SK-N-SH (cell line): Measurements from ENCODE around the gene TSPAN15. TPM values are rescaled to one million over a fixed set of nuclear protein-coding genes. Genes with fewer than 3 reads are reported as not detected.

Experiments used
- CTCF ChIA-PET: fragments of 300-600, 350-600 bp; formaldehyde crosslinking; extraction: SDS; loops from one replicate; lab custom pipeline; 2021; lab: Yijun Ruan, JAX
- POLR2A ChIA-PET: fragments of 350-600 bp; sonication (Branson Sonifier 250); formaldehyde crosslinking; extraction: SDS; loops from one replicate; lab custom pipeline; 2020; ENCODE audit warnings: antibody characterized with exemption, inconsistent platforms; lab: Yijun Ruan, JAX
- DNase-seq: peaks from one replicate; pipeline ENCODE4 v3.0.0; 2012
- H2AFZ ChIP-seq: fragments of 200-600 bp; sonication (generic); 2 replicates; pipeline ENCODE4 v1.8.1; 2016; ENCODE audit warnings: antibody characterized with exemption, mild to moderate bottlenecking, low read depth
- H3F3A ChIP-seq: fragments of 200-600 bp; sonication (generic); replicated peaks from 2 replicates; pipeline ENCODE3; 2016; ENCODE audit warnings: antibody characterized with exemption, mild to moderate bottlenecking; ENCODE audit not compliant: insufficient read depth
- H3K27ac ChIP-seq, 2 experiments: fragments of 200-500 bp in 1 of 2; fragments of 200-600 bp in 1 of 2; sonication (Bioruptor generic) in 1 of 2; sonication (generic), shearing (Covaris generic) in 1 of 2; 2 replicates each; pipeline versions ENCODE4 v1.5.1 to v1.6.1; 2014 to 2016; ENCODE audit warnings: low read depth in 2 of 2, inconsistent platforms in 1 of 2, low read length in 1 of 2, mild to moderate bottlenecking in 1 of 2, mixed read lengths in 1 of 2
- H3K27me3 ChIP-seq: fragments of 200-600 bp; sonication (generic), shearing (Covaris generic); 2 replicates; pipeline ENCODE4 v1.6.1; 2016; ENCODE audit warnings: mixed run types; ENCODE audit not compliant: insufficient read depth
- H3K36me3 ChIP-seq, 2 experiments: fragments of 200-500 bp in 1 of 2; fragments of 200-600 bp in 1 of 2; sonication (Bioruptor generic) in 1 of 2; sonication (generic) in 1 of 2; replicated peaks in 1 of 2; 2 replicates each; pipeline versions ENCODE3 to v1.5.1; 2014 to 2016; ENCODE audit warnings: low read length in 1 of 2, mild to moderate bottlenecking in 1 of 2; ENCODE audit not compliant: insufficient read depth in 2 of 2, control insufficient read depth in 1 of 2
- H3K4me1 ChIP-seq, 2 experiments: fragments of 200-500 bp in 1 of 2; fragments of 200-600 bp in 1 of 2; sonication (Bioruptor generic) in 1 of 2; sonication (generic), shearing (Covaris generic) in 1 of 2; 2 replicates each; pipeline versions ENCODE4 v1.5.1 to v1.6.1; 2014 to 2016; ENCODE audit warnings: low read depth in 1 of 2, low read length in 1 of 2, mixed run types in 1 of 2; ENCODE audit not compliant: insufficient read depth in 2 of 2, control insufficient read depth in 1 of 2
- H3K4me2 ChIP-seq: fragments of 200-600 bp; sonication (generic), shearing (Covaris generic); 2 replicates; pipeline ENCODE4 v1.6.1; 2017; ENCODE audit warnings: mixed run types
- H3K4me3 ChIP-seq, 2 experiments: fragments of 200-500 bp in 1 of 2; fragments of 200-600 bp in 1 of 2; sonication (Bioruptor generic) in 1 of 2; sonication (generic), shearing (Covaris generic) in 1 of 2; 2 replicates each; pipeline versions ENCODE4 v1.5.1 to v1.8.1; 2014 to 2016; ENCODE audit warnings: low read depth in 2 of 2, inconsistent platforms in 1 of 2, low read length in 1 of 2, mild to moderate bottlenecking in 1 of 2, mixed read lengths in 1 of 2, moderate library complexity in 1 of 2
- H3K79me2 ChIP-seq: fragments of 200-600 bp; sonication (generic); 2 replicates; pipeline ENCODE4 v1.8.1; 2017; ENCODE audit warnings: mild to moderate bottlenecking; ENCODE audit not compliant: insufficient read depth
- H3K9ac ChIP-seq: fragments of 200-600 bp; sonication (generic); 2 replicates; pipeline ENCODE4 v1.6.1; 2017; ENCODE audit warnings: mixed run types
- H3K9me2 ChIP-seq: fragments of 200-600 bp; sonication (generic); 2 replicates; pipeline ENCODE4 v1.6.1; 2017; ENCODE audit warnings: mixed run types
- H3K9me3 ChIP-seq: fragments of 200-600 bp; sonication (generic); 2 replicates; pipeline ENCODE4 v1.6.1; 2017; ENCODE audit warnings: mixed run types, mild to moderate bottlenecking, moderate library complexity
- H4K20me1 ChIP-seq: fragments of 200-600 bp; sonication (generic); 2 replicates; pipeline ENCODE4 v1.6.1; 2017; ENCODE audit warnings: mild to moderate bottlenecking, mixed run types; ENCODE audit not compliant: insufficient read depth
- ELF1 ChIP-seq: IDR thresholded peaks from 2 replicates; pipeline ENCODE4 v1.4.0; 2012
- EP300 ChIP-seq, 2 experiments: IDR thresholded peaks; 2 replicates each; pipeline versions ENCODE4 v1.4.0 to v1.6.1; 2012; ENCODE audit warnings: borderline replicate concordance in 1 of 2, low read depth in 1 of 2, low read length in 1 of 2
- JUND ChIP-seq: IDR thresholded peaks from 2 replicates; pipeline ENCODE4 v1.4.0; 2012
- POLR2AphosphoS5 ChIP-seq: IDR thresholded peaks from 2 replicates; pipeline ENCODE4 v1.6.1; 2012; ENCODE audit warnings: low read depth, low read length
- RCOR1 ChIP-seq: fragments of 150-350 bp; IDR thresholded peaks from 2 replicates; pipeline ENCODE4 v1.6.1; 2017; ENCODE audit warnings: antibody characterized with exemption, low read length
- RFX5 ChIP-seq: IDR thresholded peaks from 2 replicates; pipeline ENCODE4 v1.6.1; 2012; ENCODE audit warnings: mild to moderate bottlenecking, improper control_type of control experiment, low read length
- SIN3A ChIP-seq: IDR thresholded peaks from 2 replicates; pipeline ENCODE4 v1.6.1; 2012; ENCODE audit warnings: low read depth, mild to moderate bottlenecking, low read length, moderate library complexity, borderline replicate concordance
- TCF12 ChIP-seq: IDR thresholded peaks from 2 replicates; pipeline ENCODE4 v1.4.0; 2012
- USF1 ChIP-seq: IDR thresholded peaks from 2 replicates; pipeline ENCODE4 v1.4.0; 2012; ENCODE audit warnings: low read depth, borderline replicate concordance
- ZBTB33 ChIP-seq: IDR thresholded peaks from 2 replicates; pipeline ENCODE4 v1.4.0; 2012; ENCODE audit warnings: low read depth, borderline replicate concordance
- WGBS: methylation state at CpG from one replicate; pipeline ENCODE4 v1.1.6; 2017; ENCODE audit warnings: low lambda C conversion rate; 5-methylcytosine and 5-hydroxymethylcytosine counted together
- polyA plus RNA-seq, 3 experiments: library from polyadenylated mRNA; depleted of rRNA; stranded (reverse); fragments of >200 nt; gene quantifications; 2 replicates each; pipeline ENCODE4 v1.2.3, GENCODE V29; 2012
- TF ChIP-seq, protein P1 (sequence below): fragments of 150-350 bp; IDR thresholded peaks from 2 replicates; pipeline ENCODE4 v1.6.1; 2017; ENCODE audit warnings: antibody characterized with exemption, low read length, low read depth, borderline replicate concordance
- TF ChIP-seq, protein P2 (sequence below): fragments of 150-350 bp; IDR thresholded peaks from 2 replicates; pipeline ENCODE4 v1.6.1; 2016; ENCODE audit warnings: mild to moderate bottlenecking, low read depth, low read length
- TF ChIP-seq, protein P3 (sequence below): fragments of 200-600 bp; sonication (generic); IDR thresholded peaks from 2 replicates; pipeline ENCODE4 v1.6.1; 2017; ENCODE audit warnings: antibody characterized with exemption, mild to moderate bottlenecking, moderate library complexity

The TSPAN15 gene
- polyA plus RNA-seq, 1 of the 3 experiments (the other 2 are of a cell fraction): 8.5 TPM

- peaks cover 0 to 1% of the 10 kb centered on the region in 2 experiments; a peak in 2 of 4 replicates for H3K4me1 ChIP-seq
- H3K27ac ChIP-seq: no peak overlapping the region
- H3K4me3 ChIP-seq: no peak overlapping the region
- no peaks in the 10 kb centered on the region for H3K27me3 ChIP-seq
- H2AFZ ChIP-seq: no peak overlapping the region
- H3K36me3 ChIP-seq: no peaks in the 10 kb centered on the region
- H3K4me2 ChIP-seq: no peak overlapping the region
- H3K9me3 ChIP-seq: no peaks in the 10 kb centered on the region
- no peak for DNase-seq
- H3K9me2 ChIP-seq: no peaks in the 10 kb centered on the region
- H3K79me2 ChIP-seq: no peaks in the 10 kb centered on the region
- 100% methylated on average over 2 of the region's 4 CpGs for WGBS
- ChIA-PET POLR2A (no interaction called here), CTCF (interaction anchor here (0.9 to 1.9 kb wide), 4 partner anchors 12 to 136 kb away, joined by 3 to 7 read pairs (median 4); no protein-coding TSS in a partner anchor)
- no peak for TF ChIP-seq ELF1
- no peak for TF ChIP-seq SIN3A
- TF ChIP-seq USF1: no peak
- TF ChIP-seq, protein P1, sequence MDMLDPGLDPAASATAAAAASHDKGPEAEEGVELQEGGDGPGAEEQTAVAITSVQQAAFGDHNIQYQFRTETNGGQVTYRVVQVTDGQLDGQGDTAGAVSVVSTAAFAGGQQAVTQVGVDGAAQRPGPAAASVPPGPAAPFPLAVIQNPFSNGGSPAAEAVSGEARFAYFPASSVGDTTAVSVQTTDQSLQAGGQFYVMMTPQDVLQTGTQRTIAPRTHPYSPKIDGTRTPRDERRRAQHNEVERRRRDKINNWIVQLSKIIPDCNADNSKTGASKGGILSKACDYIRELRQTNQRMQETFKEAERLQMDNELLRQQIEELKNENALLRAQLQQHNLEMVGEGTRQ: no peak
- TF ChIP-seq TCF12: no peak
- TF ChIP-seq RCOR1: no peak
- no peak for TF ChIP-seq JUND
- no peak for TF ChIP-seq ZBTB33
- no peak for TF ChIP-seq RFX5
- no peak for TF ChIP-seq EP300 (IDR thresholded peaks at IDR 0.05; ENCODE audit: borderline replicate concordance in 1 of 2, low read depth in 1 of 2, low read length in 1 of 2)
- TF ChIP-seq, protein P2, sequence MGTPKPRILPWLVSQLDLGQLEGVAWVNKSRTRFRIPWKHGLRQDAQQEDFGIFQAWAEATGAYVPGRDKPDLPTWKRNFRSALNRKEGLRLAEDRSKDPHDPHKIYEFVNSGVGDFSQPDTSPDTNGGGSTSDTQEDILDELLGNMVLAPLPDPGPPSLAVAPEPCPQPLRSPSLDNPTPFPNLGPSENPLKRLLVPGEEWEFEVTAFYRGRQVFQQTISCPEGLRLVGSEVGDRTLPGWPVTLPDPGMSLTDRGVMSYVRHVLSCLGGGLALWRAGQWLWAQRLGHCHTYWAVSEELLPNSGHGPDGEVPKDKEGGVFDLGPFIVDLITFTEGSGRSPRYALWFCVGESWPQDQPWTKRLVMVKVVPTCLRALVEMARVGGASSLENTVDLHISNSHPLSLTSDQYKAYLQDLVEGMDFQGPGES: no peak
- no peak for TF ChIP-seq POLR2AphosphoS5
- TF ChIP-seq, protein P3, sequence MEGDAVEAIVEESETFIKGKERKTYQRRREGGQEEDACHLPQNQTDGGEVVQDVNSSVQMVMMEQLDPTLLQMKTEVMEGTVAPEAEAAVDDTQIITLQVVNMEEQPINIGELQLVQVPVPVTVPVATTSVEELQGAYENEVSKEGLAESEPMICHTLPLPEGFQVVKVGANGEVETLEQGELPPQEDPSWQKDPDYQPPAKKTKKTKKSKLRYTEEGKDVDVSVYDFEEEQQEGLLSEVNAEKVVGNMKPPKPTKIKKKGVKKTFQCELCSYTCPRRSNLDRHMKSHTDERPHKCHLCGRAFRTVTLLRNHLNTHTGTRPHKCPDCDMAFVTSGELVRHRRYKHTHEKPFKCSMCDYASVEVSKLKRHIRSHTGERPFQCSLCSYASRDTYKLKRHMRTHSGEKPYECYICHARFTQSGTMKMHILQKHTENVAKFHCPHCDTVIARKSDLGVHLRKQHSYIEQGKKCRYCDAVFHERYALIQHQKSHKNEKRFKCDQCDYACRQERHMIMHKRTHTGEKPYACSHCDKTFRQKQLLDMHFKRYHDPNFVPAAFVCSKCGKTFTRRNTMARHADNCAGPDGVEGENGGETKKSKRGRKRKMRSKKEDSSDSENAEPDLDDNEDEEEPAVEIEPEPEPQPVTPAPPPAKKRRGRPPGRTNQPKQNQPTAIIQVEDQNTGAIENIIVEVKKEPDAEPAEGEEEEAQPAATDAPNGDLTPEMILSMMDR: no peak
- H4K20me1 ChIP-seq: no peaks in the 10 kb centered on the region
- no peak overlapping the region for H3K9ac ChIP-seq
- H3F3A ChIP-seq: no peaks in the 10 kb centered on the region
Observed at GRCh38 chr10:69502589-69502988, 51.3 kb downstream of the TSPAN15 start.
